IMR-90 (cell line): ENCODE data around the gene C19orf85. TPM values are rescaled to one million over a fixed set of nuclear protein-coding genes. Genes with fewer than 3 reads are reported as not detected.

Experiments
- ATAC-seq: fragments of 200-7000 bp; cut with Tn5 transposase; 2 replicates; pipeline ENCODE4 v1.9.1; 2020; ENCODE audit warnings: low read depth, mild to moderate bottlenecking, moderate library complexity
- BruUV-seq: library from RNA; stranded (reverse); fragments of 400-500 nt; replicated peaks from 2 replicates; lab custom pipeline; 2021; lab: Mats Ljungman, UMichigan
- CTCF ChIA-PET: fragments of 300-600 bp; formaldehyde crosslinking; extraction: SDS; loops from one replicate; lab custom pipeline; 2021; ENCODE audit warnings: antibody characterized with exemption; lab: Yijun Ruan, JAX
- POLR2A ChIA-PET: fragments of 300-600 bp; sonication (Branson Sonifier 250); formaldehyde crosslinking; loops from one replicate; lab custom pipeline; 2022; ENCODE audit warnings: antibody characterized with exemption; ENCODE audit not compliant: unreplicated experiment; lab: Charles Lee
- DNase-seq: peaks from one replicate; pipeline ENCODE4 v3.0.0; 2013
- H2AFZ ChIP-seq: replicated peaks from 2 replicates; pipeline ENCODE3; 2013; ENCODE audit warnings: low read length, mild to moderate bottlenecking; ENCODE audit not compliant: poor library complexity
- H2AK5ac ChIP-seq: 2 replicates; pipeline ENCODE4 v1.6.1; 2013; ENCODE audit warnings: low read depth, low read length, inconsistent platforms
- H2AK9ac ChIP-seq: replicated peaks from 2 replicates; pipeline ENCODE3; 2013; ENCODE audit warnings: mild to moderate bottlenecking, low read depth, low read length, moderate library complexity; ENCODE audit not compliant: poor library complexity
- H2BK120ac ChIP-seq: 2 replicates; pipeline ENCODE4 v1.6.1; 2013; ENCODE audit warnings: low read depth, low read length, inconsistent platforms
- H2BK15ac ChIP-seq: 3 replicates; pipeline ENCODE4 v1.6.1; 2013; ENCODE audit warnings: low read depth, low read length, inconsistent platforms
- H2BK20ac ChIP-seq: 2 replicates; pipeline ENCODE4 v1.6.1; 2013; ENCODE audit warnings: low read depth, mild to moderate bottlenecking, inconsistent platforms, low read length, moderate library complexity
- H2BK5ac ChIP-seq: 2 replicates; pipeline ENCODE4 v1.6.1; 2013; ENCODE audit warnings: mild to moderate bottlenecking, low read depth, low read length, inconsistent platforms; ENCODE audit not compliant: poor library complexity, severe bottlenecking
- H3K14ac ChIP-seq: replicated peaks from 2 replicates; pipeline ENCODE4 v1.6.1; 2013; ENCODE audit warnings: low read depth, low read length, inconsistent platforms
- H3K18ac ChIP-seq: 2 replicates; pipeline ENCODE4 v1.6.1; 2013; ENCODE audit warnings: low read depth, low read length, control low read depth
- H3K23ac ChIP-seq: 2 replicates; pipeline ENCODE4 v1.6.1; 2013; ENCODE audit warnings: low read depth, low read length, inconsistent platforms
- H3K27ac ChIP-seq: 2 replicates; pipeline ENCODE4 v1.5.1; 2013; ENCODE audit warnings: mild to moderate bottlenecking, control low read depth, low read length; ENCODE audit not compliant: insufficient read depth
- H3K27me3 ChIP-seq: 2 replicates; pipeline ENCODE4 v1.6.1; 2013; ENCODE audit warnings: low read length; ENCODE audit not compliant: control insufficient read depth, insufficient read depth
- H3K36me3 ChIP-seq: 2 replicates; pipeline ENCODE4 v1.6.1; 2013; ENCODE audit warnings: low read length, mixed read lengths; ENCODE audit not compliant: control insufficient read depth, insufficient read depth
- H3K4ac ChIP-seq: 2 replicates; pipeline ENCODE4 v1.6.1; 2013; ENCODE audit warnings: low read depth, low read length, inconsistent platforms
- H3K4me1 ChIP-seq: 2 replicates; pipeline ENCODE4 v1.6.1; 2013; ENCODE audit warnings: low read length, mixed read lengths; ENCODE audit not compliant: control insufficient read depth, insufficient read depth
- H3K4me2 ChIP-seq: 2 replicates; pipeline ENCODE4 v1.6.1; 2013; ENCODE audit warnings: low read depth, mild to moderate bottlenecking, control low read depth, low read length, moderate library complexity
- H3K4me3 ChIP-seq: 2 replicates; pipeline ENCODE4 v1.5.1; 2013; ENCODE audit warnings: low read depth, mild to moderate bottlenecking, control low read depth, low read length, moderate library complexity; ENCODE audit not compliant: insufficient read depth
- H3K56ac ChIP-seq: 2 replicates; pipeline ENCODE4 v1.6.1; 2013; ENCODE audit warnings: low read length, inconsistent platforms; ENCODE audit not compliant: insufficient read depth; ENCODE audit errors: extremely low read depth
- H3K79me1 ChIP-seq, 2 experiments: 2 replicates each; pipeline ENCODE4 v1.6.1; 2013; ENCODE audit warnings: low read length in 2 of 2, inconsistent platforms in 1 of 2, low read depth in 1 of 2
- H3K9ac ChIP-seq: 2 replicates; pipeline ENCODE4 v1.6.1; 2013; ENCODE audit warnings: low read depth, low read length, control low read depth
- H3K9me1 ChIP-seq: 2 replicates; pipeline ENCODE4 v1.6.1; 2013; ENCODE audit warnings: low read length, inconsistent platforms; ENCODE audit not compliant: insufficient read depth
- H3K9me3 ChIP-seq: 2 replicates; pipeline ENCODE4 v1.6.1; 2013; ENCODE audit warnings: low read length; ENCODE audit not compliant: control insufficient read depth, insufficient read depth
- H4K20me1 ChIP-seq: 2 replicates; pipeline ENCODE4 v1.6.1; 2013; ENCODE audit warnings: low read length, inconsistent platforms; ENCODE audit not compliant: insufficient read depth
- H4K5ac ChIP-seq: 2 replicates; pipeline ENCODE4 v1.6.1; 2013; ENCODE audit warnings: mild to moderate bottlenecking, low read depth, low read length, control low read depth
- H4K8ac ChIP-seq, 2 experiments: 2 replicates each; pipeline ENCODE4 v1.6.1; 2013; ENCODE audit warnings: low read depth in 2 of 2, low read length in 2 of 2, control low read depth in 1 of 2, inconsistent platforms in 1 of 2
- H4K91ac ChIP-seq: 2 replicates; pipeline ENCODE4 v1.6.1; 2013; ENCODE audit warnings: low read depth, low read length, inconsistent platforms; ENCODE audit not compliant: insufficient read depth
- BHLHE40 ChIP-seq: fragments of 150-350 bp; IDR thresholded peaks from 2 replicates; pipeline ENCODE4 v1.6.1; 2016; ENCODE audit warnings: mild to moderate bottlenecking, low read depth, low read length
- CEBPB ChIP-seq: IDR thresholded peaks from 2 replicates; pipeline ENCODE4 v1.6.1; 2012; ENCODE audit warnings: low read depth, low read length, improper control_type of control experiment
- CHD1 ChIP-seq: IDR thresholded peaks from 2 replicates; pipeline ENCODE4 v1.6.1; 2012; ENCODE audit warnings: low read depth, low read length, improper control_type of control experiment
- FOS ChIP-seq: fragments of 150-350 bp; IDR thresholded peaks from 2 replicates; pipeline ENCODE4 v1.6.1; 2016; ENCODE audit warnings: low read depth, low read length
- MAFK ChIP-seq: IDR thresholded peaks from 2 replicates; pipeline ENCODE4 v1.6.1; 2012; ENCODE audit warnings: low read depth, low read length, improper control_type of control experiment
- MAZ ChIP-seq: IDR thresholded peaks from 2 replicates; pipeline ENCODE4 v1.6.1; 2012; ENCODE audit warnings: low read depth, mild to moderate bottlenecking, low read length, improper control_type of control experiment, moderate library complexity, borderline replicate concordance
- MXI1 ChIP-seq: IDR thresholded peaks from 2 replicates; pipeline ENCODE4 v1.6.1; 2012; ENCODE audit warnings: low read depth, mild to moderate bottlenecking, low read length, moderate library complexity, borderline replicate concordance
- NFE2L2 ChIP-seq: fragments of 150-350 bp; IDR thresholded peaks from 2 replicates; pipeline ENCODE4 v1.6.1; 2016; ENCODE audit warnings: low read depth, mild to moderate bottlenecking, low read length
- POLR2A ChIP-seq: IDR thresholded peaks from 2 replicates; pipeline ENCODE4 v1.6.1; 2012; ENCODE audit warnings: mild to moderate bottlenecking, low read depth, low read length
- RAD21 ChIP-seq: IDR thresholded peaks from 2 replicates; pipeline ENCODE4 v1.6.1; 2012; ENCODE audit warnings: low read length, improper control_type of control experiment
- RCOR1 ChIP-seq: IDR thresholded peaks from 2 replicates; pipeline ENCODE4 v1.6.1; 2012; ENCODE audit warnings: mild to moderate bottlenecking, low read length, improper control_type of control experiment; ENCODE audit not compliant: insufficient replicate concordance
- RFX5 ChIP-seq: IDR thresholded peaks from 2 replicates; pipeline ENCODE4 v1.8.0; 2012; ENCODE audit warnings: low read depth, mild to moderate bottlenecking, low read length, moderate library complexity
- SMC3 ChIP-seq: fragments of 150-350 bp; IDR thresholded peaks from 2 replicates; pipeline ENCODE4 v1.6.1; 2016; ENCODE audit warnings: low read depth, mild to moderate bottlenecking, antibody characterized with exemption, low read length, moderate library complexity
- WGBS, 2 experiments: methylation state at CpG; one replicate each; pipeline versions ENCODE4 v1.1.5 to v1.1.7; 2013; ENCODE audit warnings: missing lambda C conversion rate in 2 of 2; ENCODE audit not compliant: insufficient read length in 1 of 2; ENCODE audit errors: extremely low coverage in 2 of 2; 5-methylcytosine and 5-hydroxymethylcytosine counted together
- dilution Hi-C: fragments of 300-500 bp; cut with HindIII; formaldehyde crosslinking; loops from one replicate; pipeline ENCODE4 v1.14.3; 2018; ENCODE audit warnings: low sequenced_read_pairs; ENCODE audit not compliant: unreplicated experiment
- in situ Hi-C: fragments of 300-500 bp; cut with MboI; formaldehyde crosslinking; loops from 3 replicates; pipeline ENCODE4 v1.14.3; 2019; ENCODE audit warnings: low sequenced_read_pairs, inconsistent platforms, mixed read lengths
- intact Hi-C: fragments of 100-400 bp; cut with micrococcal nuclease; formaldehyde crosslinking; loops from 2 replicates; pipeline ENCODE4 v1.10.0; 2022
- polyA plus RNA-seq, 3 experiments: library from polyadenylated mRNA; depleted of rRNA; stranded (reverse); fragments of >200 nt; gene quantifications; 2 replicates each; pipeline ENCODE4 v1.2.3, GENCODE V29; 2012; ENCODE audit warnings: low replicate concordance in 1 of 3
- total RNA-seq: library from RNA; depleted of rRNA; stranded (reverse); fragments of >200 nt; gene quantifications from 2 replicates; pipeline ENCODE4 v1.2.3, GENCODE V29; 2012
- TF ChIP-seq, protein P1 (sequence below): fragments of 150-350 bp; IDR thresholded peaks from 2 replicates; pipeline ENCODE4 v1.6.1; 2017; ENCODE audit warnings: mild to moderate bottlenecking, antibody characterized with exemption, low read length, low read depth
- TF ChIP-seq, protein P2 (sequence below): conservative IDR thresholded peaks from 2 replicates; pipeline ENCODE4 v1.5.1; 2012; ENCODE audit warnings: mild to moderate bottlenecking, low read depth, low read length, improper control_type of control experiment
- TF ChIP-seq, protein P3 (sequence below): fragments of 150-350 bp; IDR thresholded peaks from 2 replicates; pipeline ENCODE4 v1.6.1; 2016; ENCODE audit warnings: low read depth, mild to moderate bottlenecking, low read length, moderate library complexity, borderline replicate concordance

Gene C19orf85
- total and polyA plus RNA-seq, 2 of the 4 experiments (the other 2 are of a cell fraction): not detected

DNA sequence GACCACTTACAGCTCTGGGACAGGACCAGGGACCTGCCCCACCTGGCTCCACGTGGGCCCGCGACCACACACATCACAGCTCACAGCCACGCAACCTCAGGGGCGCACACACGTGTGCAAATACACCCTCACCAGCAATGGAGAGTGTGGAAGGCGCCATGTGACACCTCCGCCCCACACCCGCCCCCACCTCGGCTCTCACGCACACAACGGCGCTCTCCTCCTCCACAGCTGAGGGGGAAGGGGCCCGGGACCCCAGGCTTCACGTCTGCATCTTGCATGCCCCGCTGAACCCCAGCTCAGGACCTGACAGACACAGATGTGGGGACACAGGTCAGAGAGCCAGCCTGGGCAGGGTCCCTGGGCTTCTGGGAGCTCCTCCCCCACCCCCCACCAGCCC lies 15.1 kb downstream of the C19orf85 start:
- ATAC-seq (no peak), DNase-seq (no peak)
- Histone ChIP-seq H3K9me1 (peaks cover 2% of the 10 kb centered on the region; the same call in 1 of the 2 replicates), H3K79me1 (no peaks in the 10 kb centered on the region; a peak in 1 of 4 replicates), H3K4me1 (peaks cover 2% of the 10 kb centered on the region; the same call in 1 of the 2 replicates), H3K4ac (no peak overlapping the region), H2AK9ac (no peak overlapping the region), H3K4me3 (no peak overlapping the region), H2AFZ (peak overlapping the region; percentile 32), H3K18ac (no peak overlapping the region), H3K9ac (no peak overlapping the region), H4K5ac (no peak overlapping the region), H3K14ac (no peak overlapping the region), H2AK5ac (no peak overlapping the region), H3K23ac (no peak overlapping the region), H2BK120ac (no peak overlapping the region), H3K4me2 (no peak overlapping the region), H3K56ac (no peak overlapping the region), H4K20me1 (peaks cover 22% of the 10 kb centered on the region; the same call in 1 of the 2 replicates), H2BK5ac (no peak overlapping the region), H3K27me3 (peaks cover 50% of the 10 kb centered on the region), H3K9me3 (no peaks in the 10 kb centered on the region), H4K8ac (no peak overlapping the region), H2BK15ac (no peak overlapping the region), H3K36me3 (no peaks in the 10 kb centered on the region), H4K91ac (no peak overlapping the region), H2BK20ac (no peak overlapping the region), H3K27ac (no peak overlapping the region)
- POLR2A ChIA-PET: no interaction called here
- CTCF ChIA-PET: no interaction called here
- TF ChIP-seq RAD21 (no peak), MAZ (no peak), CHD1 (no peak), POLR2A (no peak), BHLHE40 (no peak), FOS (no peak), NFE2L2 (no peak), RCOR1 (no peak), SMC3 (no peak), MXI1 (no peak), MAFK (no peak), RFX5 (no peak), CEBPB (no peak)
- TF ChIP-seq, protein P1, sequence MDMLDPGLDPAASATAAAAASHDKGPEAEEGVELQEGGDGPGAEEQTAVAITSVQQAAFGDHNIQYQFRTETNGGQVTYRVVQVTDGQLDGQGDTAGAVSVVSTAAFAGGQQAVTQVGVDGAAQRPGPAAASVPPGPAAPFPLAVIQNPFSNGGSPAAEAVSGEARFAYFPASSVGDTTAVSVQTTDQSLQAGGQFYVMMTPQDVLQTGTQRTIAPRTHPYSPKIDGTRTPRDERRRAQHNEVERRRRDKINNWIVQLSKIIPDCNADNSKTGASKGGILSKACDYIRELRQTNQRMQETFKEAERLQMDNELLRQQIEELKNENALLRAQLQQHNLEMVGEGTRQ: no peak
- TF ChIP-seq, protein P2, sequence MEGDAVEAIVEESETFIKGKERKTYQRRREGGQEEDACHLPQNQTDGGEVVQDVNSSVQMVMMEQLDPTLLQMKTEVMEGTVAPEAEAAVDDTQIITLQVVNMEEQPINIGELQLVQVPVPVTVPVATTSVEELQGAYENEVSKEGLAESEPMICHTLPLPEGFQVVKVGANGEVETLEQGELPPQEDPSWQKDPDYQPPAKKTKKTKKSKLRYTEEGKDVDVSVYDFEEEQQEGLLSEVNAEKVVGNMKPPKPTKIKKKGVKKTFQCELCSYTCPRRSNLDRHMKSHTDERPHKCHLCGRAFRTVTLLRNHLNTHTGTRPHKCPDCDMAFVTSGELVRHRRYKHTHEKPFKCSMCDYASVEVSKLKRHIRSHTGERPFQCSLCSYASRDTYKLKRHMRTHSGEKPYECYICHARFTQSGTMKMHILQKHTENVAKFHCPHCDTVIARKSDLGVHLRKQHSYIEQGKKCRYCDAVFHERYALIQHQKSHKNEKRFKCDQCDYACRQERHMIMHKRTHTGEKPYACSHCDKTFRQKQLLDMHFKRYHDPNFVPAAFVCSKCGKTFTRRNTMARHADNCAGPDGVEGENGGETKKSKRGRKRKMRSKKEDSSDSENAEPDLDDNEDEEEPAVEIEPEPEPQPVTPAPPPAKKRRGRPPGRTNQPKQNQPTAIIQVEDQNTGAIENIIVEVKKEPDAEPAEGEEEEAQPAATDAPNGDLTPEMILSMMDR: no peak
- TF ChIP-seq, protein P3, sequence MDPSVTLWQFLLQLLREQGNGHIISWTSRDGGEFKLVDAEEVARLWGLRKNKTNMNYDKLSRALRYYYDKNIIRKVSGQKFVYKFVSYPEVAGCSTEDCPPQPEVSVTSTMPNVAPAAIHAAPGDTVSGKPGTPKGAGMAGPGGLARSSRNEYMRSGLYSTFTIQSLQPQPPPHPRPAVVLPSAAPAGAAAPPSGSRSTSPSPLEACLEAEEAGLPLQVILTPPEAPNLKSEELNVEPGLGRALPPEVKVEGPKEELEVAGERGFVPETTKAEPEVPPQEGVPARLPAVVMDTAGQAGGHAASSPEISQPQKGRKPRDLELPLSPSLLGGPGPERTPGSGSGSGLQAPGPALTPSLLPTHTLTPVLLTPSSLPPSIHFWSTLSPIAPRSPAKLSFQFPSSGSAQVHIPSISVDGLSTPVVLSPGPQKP: no peak
- intact Hi-C loops: no loop called here
- WGBS, 2 experiments: 23% methylated on average over 8 of the region's 16 CpGs; no CpG with 5 or more reads in 1 of the 2 experiments
- dilution Hi-C loops: no loop called here
- in situ Hi-C loops: no loop called here
- BruUV-seq: no TSS peak
